Calu3 (cell line): ENCODE data around the gene MYO1B. TPM values are rescaled to one million over a fixed set of nuclear protein-coding genes. Genes with fewer than 3 reads are reported as not detected.
A peak's percentile ranks its signal among the peaks of the same experiment; 100 is the strongest.

ENCODE experiments used
- BruUV-seq: library from RNA; stranded (reverse); fragments of 400-500 nt; replicated peaks from 2 replicates; lab custom pipeline; 2021; lab: Mats Ljungman, UMichigan
- CTCF ChIA-PET: fragments of 300-600 bp; sonication (Branson Sonifier 250); formaldehyde crosslinking; loops from one replicate; lab custom pipeline; 2022; ENCODE audit warnings: antibody characterized with exemption; lab: Charles Lee
- DNase-seq: peaks from one replicate; pipeline ENCODE4 v3.0.0; 2022
- H3K27ac Mint-ChIP-seq: one replicate; pipeline ENCODE4 v1.8.0; 2022; ENCODE audit warnings: mixed read lengths; ENCODE audit not compliant: unreplicated experiment
- H3K27me3 Mint-ChIP-seq: one replicate; pipeline ENCODE4 v1.8.0; 2022; ENCODE audit warnings: mixed read lengths; ENCODE audit not compliant: unreplicated experiment
- H3K36me3 Mint-ChIP-seq: one replicate; pipeline ENCODE4 v1.8.0; 2022; ENCODE audit warnings: mild to moderate bottlenecking, moderate library complexity, mixed read lengths; ENCODE audit not compliant: insufficient read depth, unreplicated experiment
- H3K4me1 Mint-ChIP-seq: one replicate; pipeline ENCODE4 v1.8.0; 2022; ENCODE audit warnings: mild to moderate bottlenecking, low read depth, mixed read lengths; ENCODE audit not compliant: unreplicated experiment
- H3K4me3 Mint-ChIP-seq: one replicate; pipeline ENCODE4 v1.8.0; 2022; ENCODE audit warnings: mild to moderate bottlenecking, low read depth, moderate library complexity, mixed read lengths; ENCODE audit not compliant: unreplicated experiment
- H3K9me3 Mint-ChIP-seq: one replicate; pipeline ENCODE4 v1.8.0; 2022; ENCODE audit warnings: low read depth, mixed read lengths; ENCODE audit not compliant: unreplicated experiment
- intact Hi-C: fragments of 100-400 bp; cut with micrococcal nuclease; formaldehyde crosslinking; loops from one replicate; pipeline ENCODE4 v1.10.0; 2022; ENCODE audit not compliant: unreplicated experiment
- total RNA-seq: library from RNA; stranded (reverse); gene quantifications from 2 replicates; pipeline ENCODE4 v1.2.3, GENCODE V29; 2022
- TF ChIP-seq, protein P1 (sequence below): fragments of 200-600 bp; IDR thresholded peaks from one replicate; pipeline ENCODE4 v1.8.0; 2022; ENCODE audit warnings: antibody characterized with exemption; ENCODE audit not compliant: unreplicated experiment

MYO1B gene
- total RNA-seq, 1 experiment from 2014 or later = 64.5 TPM

DNA sequence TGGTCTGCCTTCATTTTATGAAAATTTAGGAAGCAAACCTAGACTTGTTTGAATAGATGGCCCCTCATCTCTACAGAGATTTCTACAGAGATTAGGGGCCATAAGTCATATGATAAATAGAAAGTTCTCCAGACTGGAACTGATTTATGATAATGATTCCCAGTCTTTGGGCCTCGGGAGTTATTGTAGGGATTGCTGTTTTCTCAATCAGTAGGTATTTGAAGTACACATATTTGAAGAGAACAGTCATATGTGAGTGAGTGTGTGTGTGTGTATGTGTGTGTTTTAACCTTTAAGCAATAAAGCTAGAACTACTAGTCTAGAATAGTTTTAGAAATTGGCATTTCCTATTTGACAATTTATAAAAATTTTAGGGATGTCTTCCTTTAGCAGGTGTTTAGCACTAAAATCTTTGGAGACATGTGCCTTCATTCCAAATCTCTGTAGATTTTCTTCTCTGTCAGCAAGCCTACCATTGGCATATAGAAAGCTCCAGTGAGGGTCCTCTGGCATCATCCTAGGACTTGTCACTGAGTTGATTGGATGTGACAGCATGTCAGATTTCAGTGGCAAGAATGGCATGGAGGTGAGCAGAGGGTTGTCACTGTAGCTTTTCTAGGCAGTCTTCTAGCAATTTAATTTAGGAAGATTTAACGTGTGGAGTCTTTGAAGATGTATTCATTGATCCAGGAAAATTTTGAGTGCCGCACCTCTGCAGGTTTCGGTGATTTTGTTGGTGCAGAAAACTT lies 71.2 kb downstream of the MYO1B start:
- Mint-ChIP-seq H3K4me1 (peaks cover 26% of the 10 kb centered on the region), H3K27ac (no peak overlapping the region), H3K27me3 (no peaks in the 10 kb centered on the region), H3K36me3 (no peaks in the 10 kb centered on the region), H3K4me3 (no peak overlapping the region), H3K9me3 (no peaks in the 10 kb centered on the region)
- CTCF ChIA-PET = interaction anchor here (0.6 kb wide), 1 partner anchor 124 kb away, joined by 3 read pairs; no protein-coding TSS in a partner anchor
- TF ChIP-seq, protein P1, sequence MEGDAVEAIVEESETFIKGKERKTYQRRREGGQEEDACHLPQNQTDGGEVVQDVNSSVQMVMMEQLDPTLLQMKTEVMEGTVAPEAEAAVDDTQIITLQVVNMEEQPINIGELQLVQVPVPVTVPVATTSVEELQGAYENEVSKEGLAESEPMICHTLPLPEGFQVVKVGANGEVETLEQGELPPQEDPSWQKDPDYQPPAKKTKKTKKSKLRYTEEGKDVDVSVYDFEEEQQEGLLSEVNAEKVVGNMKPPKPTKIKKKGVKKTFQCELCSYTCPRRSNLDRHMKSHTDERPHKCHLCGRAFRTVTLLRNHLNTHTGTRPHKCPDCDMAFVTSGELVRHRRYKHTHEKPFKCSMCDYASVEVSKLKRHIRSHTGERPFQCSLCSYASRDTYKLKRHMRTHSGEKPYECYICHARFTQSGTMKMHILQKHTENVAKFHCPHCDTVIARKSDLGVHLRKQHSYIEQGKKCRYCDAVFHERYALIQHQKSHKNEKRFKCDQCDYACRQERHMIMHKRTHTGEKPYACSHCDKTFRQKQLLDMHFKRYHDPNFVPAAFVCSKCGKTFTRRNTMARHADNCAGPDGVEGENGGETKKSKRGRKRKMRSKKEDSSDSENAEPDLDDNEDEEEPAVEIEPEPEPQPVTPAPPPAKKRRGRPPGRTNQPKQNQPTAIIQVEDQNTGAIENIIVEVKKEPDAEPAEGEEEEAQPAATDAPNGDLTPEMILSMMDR = no peak
- no TSS peak for BruUV-seq
- intact Hi-C loops = no loop called here
- DNase-seq = no peak

DNA sequence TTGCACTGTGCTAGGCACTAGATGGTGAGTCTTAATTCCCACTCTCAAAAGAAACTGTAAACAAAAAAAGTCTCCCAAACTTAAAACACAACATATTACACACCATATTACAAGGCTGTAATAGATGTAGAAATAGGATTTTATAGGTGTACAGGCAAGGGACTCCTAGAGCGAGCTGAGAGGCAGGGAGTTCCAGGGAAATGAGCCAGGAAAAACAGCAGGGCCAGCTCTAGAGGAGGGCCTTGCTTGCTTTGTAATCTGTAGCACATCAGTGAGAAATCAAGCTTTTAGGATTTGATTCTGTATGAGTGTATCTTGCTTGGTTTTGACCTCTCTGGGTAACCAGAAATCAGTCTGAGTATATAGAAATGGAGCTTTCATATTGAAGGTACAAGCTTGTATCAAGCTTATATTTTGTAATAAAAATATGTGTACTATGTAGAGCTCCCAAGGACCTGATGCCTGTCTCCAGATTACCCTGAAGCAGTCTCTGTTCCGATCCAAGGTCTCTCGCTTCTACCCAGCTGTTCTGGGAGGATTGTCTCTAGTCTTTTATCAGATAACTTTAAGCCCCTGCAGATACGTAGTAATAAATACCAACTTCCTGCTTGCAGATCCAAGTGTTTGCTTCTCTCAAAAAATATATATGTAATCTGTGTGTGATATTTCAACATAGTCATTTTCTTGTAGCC lies 73.0 kb downstream of the MYO1B start:
- DNase-seq = no peak
- H3K36me3 Mint-ChIP-seq = no peaks in the 10 kb centered on the region
- H3K27me3 Mint-ChIP-seq = no peaks in the 10 kb centered on the region
- CTCF ChIA-PET = no interaction called here
- BruUV-seq = no TSS peak
- H3K9me3 Mint-ChIP-seq = no peaks in the 10 kb centered on the region
- H3K4me3 Mint-ChIP-seq = no peak overlapping the region
- H3K27ac Mint-ChIP-seq = no peak overlapping the region
- intact Hi-C loops = no loop called here
- peaks cover 35% of the 10 kb centered on the region for H3K4me1 Mint-ChIP-seq
- TF ChIP-seq, protein P1 = no peak

DNA sequence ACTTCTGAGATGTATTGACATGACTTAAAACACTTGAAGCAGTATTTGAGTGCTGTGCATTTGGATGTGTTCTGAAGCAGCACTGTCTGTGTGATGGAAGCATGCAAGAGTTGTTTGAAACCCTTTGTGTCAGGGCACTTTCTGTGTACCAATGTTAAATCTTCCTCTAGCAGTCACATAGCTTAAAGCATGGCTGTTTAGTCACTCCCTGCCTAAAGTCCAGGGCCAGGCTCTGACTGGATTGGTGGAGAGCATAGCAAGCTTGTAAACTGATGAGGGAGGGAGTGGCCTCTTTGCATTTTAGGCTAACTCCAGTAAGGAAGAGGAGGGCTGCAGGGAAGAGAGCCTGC lies 73.5 kb downstream of the MYO1B start:
- Mint-ChIP-seq H3K4me3 (no peak overlapping the region), H3K27ac (no peak overlapping the region), H3K27me3 (no peaks in the 10 kb centered on the region), H3K36me3 (no peaks in the 10 kb centered on the region), H3K4me1 (peaks cover 35% of the 10 kb centered on the region), H3K9me3 (no peaks in the 10 kb centered on the region)
- TF ChIP-seq, protein P1 = no peak
- intact Hi-C loops = no loop called here
- BruUV-seq = no TSS peak
- peak; percentile 38 for DNase-seq
- CTCF ChIA-PET = no interaction called here

DNA sequence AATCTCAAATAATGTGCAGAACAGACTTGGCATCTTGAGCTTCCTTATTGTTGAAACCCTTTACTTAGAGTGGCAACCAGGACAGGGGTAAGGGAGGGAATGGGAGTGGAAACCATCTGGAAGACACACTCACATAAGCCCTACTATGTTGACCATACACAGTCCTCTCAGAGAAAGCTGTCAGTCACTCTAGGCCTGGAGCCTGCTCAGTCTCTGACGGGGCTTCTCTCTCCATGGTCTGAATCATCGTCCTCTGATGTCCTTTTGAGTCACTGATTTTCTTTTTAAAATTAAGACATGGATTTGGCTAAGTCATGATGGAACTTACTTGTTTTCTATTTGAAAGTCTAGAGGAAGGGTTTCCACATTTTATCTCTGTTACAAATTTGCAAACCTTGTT lies 74.0 kb downstream of the MYO1B start:
- no peak overlapping the region for H3K27ac Mint-ChIP-seq
- intact Hi-C loops = no loop called here
- BruUV-seq = no TSS peak
- H3K4me1 Mint-ChIP-seq = peaks cover 35% of the 10 kb centered on the region
- H3K9me3 Mint-ChIP-seq = no peaks in the 10 kb centered on the region
- no peaks in the 10 kb centered on the region for H3K36me3 Mint-ChIP-seq
- no peaks in the 10 kb centered on the region for H3K27me3 Mint-ChIP-seq
- CTCF ChIA-PET = no interaction called here
- no peak for DNase-seq
- H3K4me3 Mint-ChIP-seq = no peak overlapping the region
- TF ChIP-seq, protein P1 = no peak
